Mesenchymal stem cell (in vitro differentiated cells and primary cell): ENCODE measurements around the gene ATL2.

Experiments used
- DNase-seq: peaks from one replicate; pipeline ENCODE4 v3.0.0-alpha.2; 2013
- H2AFZ ChIP-seq: one replicate; pipeline ENCODE4 v1.6.1; 2013; ENCODE audit warnings: low read depth, mild to moderate bottlenecking, control low read depth, inconsistent platforms, low read length, moderate library complexity
- H2AK5ac ChIP-seq: 2 replicates; pipeline ENCODE4 v1.6.1; 2013; ENCODE audit warnings: low read length, moderate library complexity, mild to moderate bottlenecking, inconsistent platforms; ENCODE audit not compliant: severe bottlenecking
- H2BK120ac ChIP-seq: one replicate; pipeline ENCODE4 v1.6.1; 2013; ENCODE audit warnings: low read depth, mild to moderate bottlenecking, inconsistent platforms, low read length, moderate library complexity
- H2BK12ac ChIP-seq, 2 experiments: one replicate each; pipeline ENCODE4 v1.6.1; 2013; ENCODE audit warnings: inconsistent platforms in 2 of 2, low read length in 2 of 2, mild to moderate bottlenecking in 2 of 2, moderate library complexity in 2 of 2, control low read depth in 1 of 2
- H2BK15ac ChIP-seq: one replicate; pipeline ENCODE4 v1.6.1; 2013; ENCODE audit warnings: mild to moderate bottlenecking, low read depth, inconsistent platforms; ENCODE audit not compliant: poor library complexity, severe bottlenecking
- H2BK5ac ChIP-seq: 2 replicates; pipeline ENCODE4 v1.6.1; 2013; ENCODE audit warnings: low read depth, mild to moderate bottlenecking, low read length, control low read depth, inconsistent platforms; ENCODE audit not compliant: poor library complexity, severe bottlenecking
- H3K14ac ChIP-seq, 2 experiments: one replicate each; pipeline ENCODE4 v1.6.1; 2013; ENCODE audit warnings: inconsistent platforms in 2 of 2, low read length in 2 of 2, control low read depth in 1 of 2, mild to moderate bottlenecking in 1 of 2, moderate library complexity in 1 of 2
- H3K18ac ChIP-seq, 2 experiments: one replicate each; pipeline ENCODE4 v1.6.1; 2013; ENCODE audit warnings: inconsistent platforms in 2 of 2, low read length in 2 of 2, control low read depth in 1 of 2, low read depth in 1 of 2, mild to moderate bottlenecking in 1 of 2
- H3K23ac ChIP-seq, 2 experiments: one replicate each; pipeline ENCODE4 v1.6.1; 2013; ENCODE audit warnings: inconsistent platforms in 2 of 2, low read length in 2 of 2, mild to moderate bottlenecking in 2 of 2, moderate library complexity in 2 of 2, control low read depth in 1 of 2
- H3K27ac ChIP-seq: 2 replicates; pipeline ENCODE4 v1.5.1; 2013; ENCODE audit warnings: mild to moderate bottlenecking, moderate library complexity, low read length, control low read depth, inconsistent platforms; ENCODE audit not compliant: poor library complexity, severe bottlenecking
- H3K27me3 ChIP-seq, 2 experiments: 2 replicates each; pipeline versions ENCODE4 v1.6.1 to v1.7.0; 2013; ENCODE audit warnings: low read length in 2 of 2, mild to moderate bottlenecking in 2 of 2, moderate library complexity in 2 of 2, control low read depth in 1 of 2, inconsistent platforms in 1 of 2; ENCODE audit not compliant: control insufficient read depth in 1 of 2, insufficient read depth in 1 of 2
- H3K36me3 ChIP-seq, 2 experiments: 2 replicates each; pipeline versions ENCODE4 v1.6.1 to v1.7.0; 2013; ENCODE audit warnings: low read length in 2 of 2, control low read depth in 1 of 2, inconsistent platforms in 1 of 2, low read depth in 1 of 2, mild to moderate bottlenecking in 1 of 2; ENCODE audit not compliant: insufficient read depth in 2 of 2, control insufficient read depth in 1 of 2
- H3K4ac ChIP-seq, 2 experiments: one replicate each; pipeline ENCODE4 v1.6.1; 2013; ENCODE audit warnings: inconsistent platforms in 2 of 2, low read length in 2 of 2, mild to moderate bottlenecking in 2 of 2, moderate library complexity in 2 of 2, control low read depth in 1 of 2, low read depth in 1 of 2
- H3K4me1 ChIP-seq: 2 replicates; pipeline ENCODE4 v1.6.1; 2013; ENCODE audit warnings: low read depth, low read length, control low read depth; ENCODE audit not compliant: control insufficient read depth, insufficient read depth
- H3K4me2 ChIP-seq: 2 replicates; pipeline ENCODE4 v1.6.1; 2013; ENCODE audit warnings: low read length, mild to moderate bottlenecking, inconsistent platforms; ENCODE audit not compliant: poor library complexity, severe bottlenecking
- H3K4me3 ChIP-seq, 2 experiments: 2 replicates each; pipeline versions ENCODE4 v1.5.1 to v1.7.0; 2013; ENCODE audit warnings: low read length in 2 of 2, mild to moderate bottlenecking in 2 of 2, control low read depth in 1 of 2, low read depth in 1 of 2; ENCODE audit not compliant: insufficient read depth in 1 of 2
- H3K79me1 ChIP-seq: replicated peaks from 2 replicates; pipeline ENCODE4 v1.6.1; 2013; ENCODE audit warnings: mild to moderate bottlenecking, control low read depth, low read length, inconsistent platforms; ENCODE audit not compliant: poor library complexity, severe bottlenecking
- H3K9ac ChIP-seq: 2 replicates; pipeline ENCODE4 v1.7.0; 2013; ENCODE audit warnings: mild to moderate bottlenecking, low read length, moderate library complexity
- H3K9me3 ChIP-seq: 2 replicates; pipeline ENCODE4 v1.7.0; 2013; ENCODE audit warnings: mild to moderate bottlenecking, low read length; ENCODE audit not compliant: control insufficient read depth
- H4K8ac ChIP-seq: one replicate; pipeline ENCODE4 v1.6.1; 2013; ENCODE audit warnings: inconsistent platforms, mild to moderate bottlenecking, low read length, moderate library complexity
- H4K91ac ChIP-seq: one replicate; pipeline ENCODE4 v1.6.1; 2013; ENCODE audit warnings: mild to moderate bottlenecking, low read length, inconsistent platforms
- WGBS: methylation state at CpG from one replicate; pipeline ENCODE4 v1.1.7; 2013; ENCODE audit warnings: mixed read lengths; 5-methylcytosine and 5-hydroxymethylcytosine counted together

ATL2 gene

DNA sequence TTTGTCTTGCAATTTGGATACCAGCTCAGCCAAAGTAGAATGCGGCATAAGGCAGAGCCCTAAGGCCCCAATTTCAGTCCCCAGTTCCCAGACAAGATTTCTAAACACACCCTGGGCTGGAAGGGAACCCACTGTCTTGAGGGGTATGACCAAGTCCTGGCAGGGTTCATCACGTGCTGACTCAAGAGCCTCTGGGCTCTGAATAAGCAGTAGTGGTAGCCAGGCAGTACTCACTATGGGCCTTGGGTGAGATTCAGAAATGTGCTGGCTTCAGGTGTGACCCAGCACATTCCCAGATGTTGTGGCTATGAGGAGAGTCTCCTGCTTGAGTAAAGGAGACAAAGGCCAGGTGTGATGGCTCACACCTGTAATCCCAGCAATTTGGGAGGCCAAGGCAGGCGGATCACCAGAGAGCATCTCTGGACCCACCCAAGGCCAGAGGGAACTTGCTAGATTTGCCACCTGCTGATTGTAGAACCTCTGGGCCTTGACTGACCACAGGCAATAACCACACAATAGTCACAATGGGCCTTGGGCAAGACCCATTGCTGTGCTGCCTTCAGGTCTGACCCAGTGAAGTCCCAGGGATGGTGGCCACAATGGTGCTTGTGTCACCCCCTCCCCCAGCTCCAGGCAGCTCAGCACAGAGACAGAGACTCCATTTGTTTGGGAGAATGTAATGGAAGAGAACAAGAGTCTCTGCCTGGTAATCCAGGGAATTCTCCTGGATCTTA lies 74.9 kb downstream of the ATL2 start:
- H2BK12ac ChIP-seq: no peak overlapping the region

DNA sequence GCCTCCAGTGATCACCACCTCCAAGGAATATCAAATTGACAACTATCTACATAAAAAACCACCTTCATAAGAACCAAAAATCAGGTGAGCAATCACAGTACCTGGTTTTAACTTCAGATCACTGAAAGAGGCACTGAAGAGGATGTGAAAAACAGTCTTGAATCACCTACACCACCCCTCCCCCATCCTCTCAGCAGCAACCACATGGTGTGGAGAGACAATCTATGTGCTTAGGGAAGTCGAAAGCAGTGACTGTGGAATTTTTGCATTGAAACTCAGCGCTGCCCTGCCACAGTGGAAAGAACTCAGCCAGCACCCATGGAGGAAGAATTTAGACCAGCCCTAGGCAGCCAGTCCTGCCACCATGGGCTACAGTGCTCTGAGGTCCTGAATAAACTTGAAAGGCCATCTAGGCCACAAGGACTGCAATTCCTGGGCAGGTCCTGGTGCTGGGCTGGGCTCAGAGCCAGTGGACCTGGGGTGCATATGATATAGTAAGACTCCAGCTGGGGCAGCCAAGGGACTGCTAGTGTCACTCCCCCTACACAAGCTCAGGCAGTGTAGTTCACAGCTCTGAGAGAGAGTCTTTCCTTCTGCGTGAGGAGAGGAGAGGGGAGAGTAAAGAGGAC lies 75.6 kb downstream of the ATL2 start:
- H2BK120ac ChIP-seq: no peak overlapping the region
- no peak overlapping the region for H2BK5ac ChIP-seq
- H3K4me2 ChIP-seq: no peak overlapping the region
- 95% methylated on average over 3 of the region's 3 CpGs for WGBS
- H3K9ac ChIP-seq: no peak overlapping the region
- peaks cover 18% of the 10 kb centered on the region for H3K79me1 ChIP-seq
- no peak overlapping the region for H2AK5ac ChIP-seq
- no peak overlapping the region for H4K8ac ChIP-seq
- no peak overlapping the region for H3K23ac ChIP-seq
- H3K36me3 ChIP-seq: peaks cover 11 to 79% of the 10 kb centered on the region in 2 experiments
- H3K14ac ChIP-seq: no peak overlapping the region
- H2BK15ac ChIP-seq: no peak overlapping the region
- peaks cover 3% of the 10 kb centered on the region for H3K4me1 ChIP-seq
- H3K18ac ChIP-seq: no peak overlapping the region
- H4K91ac ChIP-seq: no peak overlapping the region
- no peak overlapping the region for H2AFZ ChIP-seq
- H3K9me3 ChIP-seq: no peaks in the 10 kb centered on the region
- no peak overlapping the region for H3K27ac ChIP-seq
- H3K4me3 ChIP-seq: no peak overlapping the region
- no peak for DNase-seq
- no peak overlapping the region for H3K4ac ChIP-seq
- H2BK12ac ChIP-seq: no peak overlapping the region
- no peaks in the 10 kb centered on the region for H3K27me3 ChIP-seq

More for the DNA sequence above, 74.9 kb downstream of the ATL2 start:
- Histone ChIP-seq H2BK15ac (no peak overlapping the region), H2BK5ac (no peak overlapping the region), H2AK5ac (no peak overlapping the region), H3K4me1 (peaks cover 3% of the 10 kb centered on the region), H3K36me3 (peaks cover 11 to 79% of the 10 kb centered on the region in 2 experiments), H3K9ac (no peak overlapping the region), H2AFZ (no peak overlapping the region), H3K27ac (no peak overlapping the region), H4K8ac (no peak overlapping the region), H3K4ac (no peak overlapping the region), H3K23ac (no peak overlapping the region), H4K91ac (no peak overlapping the region), H3K14ac (no peak overlapping the region), H3K9me3 (no peaks in the 10 kb centered on the region), H3K4me3 (no peak overlapping the region), H3K79me1 (peaks cover 18% of the 10 kb centered on the region), H2BK120ac (no peak overlapping the region), H3K27me3 (no peaks in the 10 kb centered on the region), H3K18ac (no peak overlapping the region), H3K4me2 (no peak overlapping the region)
- no peak for DNase-seq
- 97% methylated on average over 3 of the region's 3 CpGs for WGBS

DNA sequence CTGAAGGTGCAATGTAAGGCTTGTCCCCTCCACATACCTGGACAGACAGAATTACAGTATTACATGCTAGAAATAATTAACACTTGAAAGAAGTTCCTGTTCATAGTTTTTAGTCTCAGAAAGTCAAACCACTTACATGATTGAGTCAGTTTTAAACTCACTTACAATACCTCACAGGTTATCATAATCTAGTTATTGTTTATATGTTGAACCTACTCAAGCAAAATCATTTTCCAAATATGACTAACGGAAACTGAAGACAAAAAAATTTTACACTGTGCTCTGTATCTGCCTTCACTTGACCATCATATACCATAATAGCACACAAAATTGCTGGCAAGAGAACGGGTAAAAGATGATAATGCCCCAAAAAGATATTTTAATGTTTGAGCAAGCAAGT lies 78.5 kb downstream of the ATL2 start:
- H3K9me3 ChIP-seq: no peaks in the 10 kb centered on the region

DNA sequence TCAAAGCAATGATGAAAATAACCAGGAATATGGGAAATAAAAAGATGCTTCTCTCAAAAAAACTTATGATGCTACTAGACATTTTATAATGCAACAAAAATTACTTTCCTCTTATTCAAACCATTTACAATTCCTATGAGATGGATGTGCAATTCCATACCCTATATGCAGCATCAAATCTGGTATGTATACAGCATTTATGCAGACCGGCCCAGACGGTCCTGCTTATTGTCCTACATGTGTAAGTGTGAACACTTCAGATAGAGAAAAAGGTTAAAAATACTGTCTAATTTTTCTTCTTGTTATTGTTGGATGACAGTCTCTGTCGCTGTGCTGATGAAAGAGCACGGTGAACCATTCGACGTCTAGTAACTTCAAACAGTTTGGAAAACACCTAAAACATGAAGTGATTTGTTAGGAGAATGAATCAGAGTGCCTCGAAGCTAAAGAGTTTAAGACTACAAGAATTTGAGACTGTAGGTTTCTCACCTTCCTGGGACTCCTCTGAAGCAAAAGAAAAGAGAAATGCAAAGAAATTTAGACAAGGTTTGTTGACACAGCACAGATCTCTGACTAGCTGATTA lies 80.8 kb downstream of the ATL2 start:
- H3K18ac ChIP-seq: no peak overlapping the region
- H3K9ac ChIP-seq: no peak overlapping the region
- H3K4me2 ChIP-seq: no peak overlapping the region
- H3K4ac ChIP-seq: no peak overlapping the region
- peaks cover 0 to 56% of the 10 kb centered on the region in 2 experiments for H3K36me3 ChIP-seq
- H3K4me3 ChIP-seq: no peak overlapping the region
- H2BK120ac ChIP-seq: no peak overlapping the region
- H3K79me1 ChIP-seq: peaks cover 1% of the 10 kb centered on the region
- H3K14ac ChIP-seq: no peak overlapping the region
- H3K4me1 ChIP-seq: no peaks in the 10 kb centered on the region
- H2AFZ ChIP-seq: no peak overlapping the region
- H3K27me3 ChIP-seq: no peaks in the 10 kb centered on the region
- 98% methylated on average over 7 of the region's 7 CpGs for WGBS
- no peak overlapping the region for H2AK5ac ChIP-seq
- no peak overlapping the region for H2BK15ac ChIP-seq
- H3K27ac ChIP-seq: no peak overlapping the region
- H4K8ac ChIP-seq: no peak overlapping the region
- no peak for DNase-seq
- H2BK12ac ChIP-seq: no peak overlapping the region
- H4K91ac ChIP-seq: no peak overlapping the region
- no peak overlapping the region for H2BK5ac ChIP-seq
- no peaks in the 10 kb centered on the region for H3K9me3 ChIP-seq
- H3K23ac ChIP-seq: no peak overlapping the region

More for the DNA sequence above, 78.5 kb downstream of the ATL2 start:
- H2BK12ac ChIP-seq: no peak overlapping the region
- H3K27ac ChIP-seq: no peak overlapping the region
- peaks cover 15% of the 10 kb centered on the region for H3K79me1 ChIP-seq
- H2BK120ac ChIP-seq: no peak overlapping the region
- peaks cover 3% of the 10 kb centered on the region for H3K4me1 ChIP-seq
- WGBS: 88% methylated on average over 1 of the region's 2 CpGs
- H3K9ac ChIP-seq: no peak overlapping the region
- DNase-seq: no peak
- no peak overlapping the region for H2AK5ac ChIP-seq
- H3K23ac ChIP-seq: no peak overlapping the region
- H3K4me2 ChIP-seq: no peak overlapping the region
- H2BK15ac ChIP-seq: no peak overlapping the region
- no peak overlapping the region for H3K18ac ChIP-seq
- no peak overlapping the region for H3K14ac ChIP-seq
- no peak overlapping the region for H4K8ac ChIP-seq
- H3K27me3 ChIP-seq: no peaks in the 10 kb centered on the region
- no peak overlapping the region for H2BK5ac ChIP-seq
- H3K4ac ChIP-seq: no peak overlapping the region
- no peak overlapping the region for H3K4me3 ChIP-seq
- peaks cover 6 to 71% of the 10 kb centered on the region in 2 experiments for H3K36me3 ChIP-seq
- H4K91ac ChIP-seq: no peak overlapping the region
- no peak overlapping the region for H2AFZ ChIP-seq
